Tibial artery (tissue), 4 donors: ENCODE data around the gene SLC38A10.
A peak's percentile ranks its signal among the peaks of the same experiment; 100 is the strongest.

Experiments
- DNase-seq, 2 donors: peaks; one replicate each; pipeline ENCODE4 v3.0.0-alpha.2; 2019
- H3K27ac ChIP-seq, 2 donors: fragments of 200-600 bp; sonication (generic) in 1 of 2; 1 replicate in 1 of 2; 2 replicates in 1 of 2; pipeline ENCODE4 v1.5.1; 2018 to 2019; ENCODE audit warnings: mild to moderate bottlenecking in 1 of 2
- H3K27me3 ChIP-seq, 2 donors: fragments of 200-600 bp; sonication (generic) in 1 of 2; one replicate each; pipeline versions ENCODE4 v1.5.1 to v1.6.0; 2016 to 2019
- H3K36me3 ChIP-seq, 3 donors: fragments of 200-600 bp; sonication (generic) in 2 of 3; one replicate each; pipeline ENCODE4 v1.5.1; 2016 to 2019; ENCODE audit warnings: mild to moderate bottlenecking in 2 of 3
- H3K4me1 ChIP-seq, 4 donors: fragments of 200-600 bp; sonication (generic) in 2 of 4; 1 replicate in 3 of 4; 2 replicates in 1 of 4; pipeline ENCODE4 v1.5.1; 2016 to 2019
- H3K4me3 ChIP-seq, 2 donors: fragments of 200-600 bp; sonication (generic) in 1 of 2; 1 replicate in 1 of 2; 2 replicates in 1 of 2; pipeline ENCODE4 v1.5.1; 2018 to 2019; ENCODE audit warnings: mild to moderate bottlenecking in 2 of 2
- H3K9me3 ChIP-seq, 3 donors: fragments of 200-600 bp; sonication (generic) in 1 of 3; one replicate each; pipeline ENCODE4 v1.5.1; 2016 to 2019
- intact Hi-C: fragments of 100-400 bp; cut with DNase I; formaldehyde crosslinking; loops from one replicate; pipeline ENCODE4 v1.15.0; 2023; ENCODE audit warnings: low total_unique reads
- TF ChIP-seq, protein P1 (sequence below), 2 experiments: fragments of 200-600 bp in 1 of 2; fragments of 450-650 bp in 1 of 2; IDR thresholded peaks; one replicate each; pipeline ENCODE4 v1.5.1; 2017 to 2019; ENCODE audit warnings: antibody characterized with exemption in 2 of 2, mild to moderate bottlenecking in 1 of 2, moderate library complexity in 1 of 2

Gene SLC38A10

DNA sequence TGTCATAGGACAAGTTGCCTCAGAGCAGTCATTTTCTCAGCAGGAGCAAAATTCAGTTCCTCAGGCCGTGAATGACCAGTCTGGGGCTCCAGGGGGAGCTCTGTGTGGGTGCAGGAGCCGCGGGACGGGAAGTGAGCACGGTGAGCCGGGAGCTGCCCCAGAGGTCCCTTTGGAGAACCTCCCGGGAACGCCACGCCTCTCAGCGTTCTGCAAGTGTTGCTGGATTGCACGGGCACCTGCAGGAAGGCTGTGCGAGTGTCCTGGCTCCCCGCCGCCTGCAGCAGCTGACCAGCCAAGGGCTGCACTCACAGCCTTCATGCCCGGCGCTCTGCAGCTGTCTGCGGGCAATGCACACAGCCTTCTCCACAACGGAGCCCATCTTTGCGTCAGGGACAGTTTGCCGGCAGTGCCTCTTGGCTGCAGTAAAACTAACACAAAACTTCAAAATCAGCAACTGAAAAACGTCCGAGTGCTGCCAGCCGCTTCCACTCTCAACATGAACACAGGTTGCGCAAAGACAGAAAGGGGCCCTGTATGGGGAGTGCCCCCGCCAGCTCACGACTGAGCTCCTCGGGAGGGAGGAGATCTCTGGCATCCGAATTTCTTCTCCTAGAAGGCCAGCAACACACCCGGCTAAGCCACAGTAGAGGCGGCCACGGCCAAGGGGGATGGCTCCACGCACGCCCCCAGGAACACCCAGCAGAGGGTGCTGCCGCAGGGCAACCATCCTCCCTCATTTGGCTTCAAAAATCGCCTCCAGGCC is 40.0 kb downstream of the SLC38A10 start:
- H3K27me3 ChIP-seq: no peaks in the 10 kb centered on the region
- TF ChIP-seq, protein P1, sequence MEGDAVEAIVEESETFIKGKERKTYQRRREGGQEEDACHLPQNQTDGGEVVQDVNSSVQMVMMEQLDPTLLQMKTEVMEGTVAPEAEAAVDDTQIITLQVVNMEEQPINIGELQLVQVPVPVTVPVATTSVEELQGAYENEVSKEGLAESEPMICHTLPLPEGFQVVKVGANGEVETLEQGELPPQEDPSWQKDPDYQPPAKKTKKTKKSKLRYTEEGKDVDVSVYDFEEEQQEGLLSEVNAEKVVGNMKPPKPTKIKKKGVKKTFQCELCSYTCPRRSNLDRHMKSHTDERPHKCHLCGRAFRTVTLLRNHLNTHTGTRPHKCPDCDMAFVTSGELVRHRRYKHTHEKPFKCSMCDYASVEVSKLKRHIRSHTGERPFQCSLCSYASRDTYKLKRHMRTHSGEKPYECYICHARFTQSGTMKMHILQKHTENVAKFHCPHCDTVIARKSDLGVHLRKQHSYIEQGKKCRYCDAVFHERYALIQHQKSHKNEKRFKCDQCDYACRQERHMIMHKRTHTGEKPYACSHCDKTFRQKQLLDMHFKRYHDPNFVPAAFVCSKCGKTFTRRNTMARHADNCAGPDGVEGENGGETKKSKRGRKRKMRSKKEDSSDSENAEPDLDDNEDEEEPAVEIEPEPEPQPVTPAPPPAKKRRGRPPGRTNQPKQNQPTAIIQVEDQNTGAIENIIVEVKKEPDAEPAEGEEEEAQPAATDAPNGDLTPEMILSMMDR (IDR thresholded peaks at IDR 0.05): peak; percentile 33 to 58
- H3K27ac ChIP-seq: peak overlapping the region in 1 of 2 donors; percentile 34
- H3K9me3 ChIP-seq: no peaks in the 10 kb centered on the region
- H3K36me3 ChIP-seq: peaks cover 23 to 69% (median 52%) of the 10 kb centered on the region in 3 donors
- no peak overlapping the region for H3K4me3 ChIP-seq
- peaks cover 0 to 16% (median 13%) of the 10 kb centered on the region in 4 donors for H3K4me1 ChIP-seq
- intact Hi-C loops: loop anchor here (5.0 kb wide), 2 partner anchors 227 to 347 kb away; no protein-coding TSS in a partner anchor
- DNase-seq: peak; percentile 80 to 89

DNA sequence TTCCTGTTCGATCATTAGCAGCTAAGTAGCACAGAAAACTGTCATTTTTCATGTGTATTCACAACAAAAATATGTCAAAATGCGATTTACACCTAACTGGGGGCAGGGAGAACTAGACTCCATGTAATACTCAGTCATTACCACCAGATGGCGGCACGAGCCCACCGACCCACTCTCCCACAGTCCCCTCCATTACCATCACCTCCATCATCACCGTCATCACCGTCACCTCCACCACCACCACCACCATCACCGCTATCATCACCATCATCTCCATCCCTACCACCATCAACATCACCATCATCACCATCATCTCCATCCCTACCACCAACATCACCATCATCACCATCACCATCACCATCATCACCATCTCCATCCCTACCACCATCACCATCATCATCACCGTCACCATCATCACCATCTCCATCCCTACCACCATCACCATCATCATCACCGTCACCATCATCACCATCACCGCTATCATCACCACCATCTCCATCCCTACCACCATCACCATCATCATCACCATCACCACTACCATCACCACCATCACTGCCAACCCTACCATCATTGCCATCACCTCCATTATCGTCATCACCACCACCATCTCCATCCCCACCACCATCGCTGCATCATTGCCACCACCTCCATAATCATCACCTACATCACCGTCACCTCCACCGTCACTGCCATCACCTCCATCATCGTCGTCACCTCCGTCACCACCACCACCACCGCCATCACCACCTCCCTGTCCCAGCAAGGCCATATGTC is 41.6 kb downstream of the SLC38A10 start:
- Histone ChIP-seq H3K27ac (no peak overlapping the region), H3K27me3 (no peaks in the 10 kb centered on the region), H3K4me3 (no peak overlapping the region), H3K36me3 (peaks cover 21 to 65% (median 44%) of the 10 kb centered on the region in 3 donors), H3K4me1 (peaks cover 0 to 16% (median 13%) of the 10 kb centered on the region in 4 donors), H3K9me3 (no peaks in the 10 kb centered on the region)
- intact Hi-C loops: loop anchor here (5.0 kb wide), 2 partner anchors 229 to 349 kb away; no protein-coding TSS in a partner anchor
- DNase-seq: no peak
- TF ChIP-seq, protein P1 (IDR thresholded peaks at IDR 0.05): peak; percentile 82 to 92

DNA sequence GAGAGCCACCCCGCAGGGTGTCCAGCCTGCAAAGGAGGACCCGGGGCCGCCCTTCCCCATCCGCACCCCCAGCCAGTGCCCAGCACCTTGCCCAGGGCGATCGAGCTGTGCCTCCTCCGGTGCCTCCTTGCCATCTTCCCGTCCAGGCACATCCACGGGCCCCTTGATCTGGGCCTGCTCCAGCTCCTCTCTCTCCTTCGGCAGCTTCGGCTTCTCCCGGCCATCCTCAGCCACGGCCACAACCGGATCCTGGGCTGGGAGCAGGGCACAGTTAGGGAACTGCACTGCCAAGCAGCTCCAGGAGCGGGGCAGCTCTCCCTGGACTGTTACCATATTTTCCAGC is 42.1 kb downstream of the SLC38A10 start:
- no peak overlapping the region for H3K27ac ChIP-seq
- no peaks in the 10 kb centered on the region for H3K27me3 ChIP-seq
- DNase-seq: no peak
- TF ChIP-seq, protein P1 (IDR thresholded peaks at IDR 0.05): no peak
- peaks cover 0 to 16% (median 13%) of the 10 kb centered on the region in 4 donors for H3K4me1 ChIP-seq
- H3K9me3 ChIP-seq: no peaks in the 10 kb centered on the region
- intact Hi-C loops: loop anchor here (5.0 kb wide), 2 partner anchors 229 to 349 kb away; no protein-coding TSS in a partner anchor
- H3K4me3 ChIP-seq: no peak overlapping the region
- peaks cover 21 to 64% (median 38%) of the 10 kb centered on the region in 3 donors for H3K36me3 ChIP-seq

DNA sequence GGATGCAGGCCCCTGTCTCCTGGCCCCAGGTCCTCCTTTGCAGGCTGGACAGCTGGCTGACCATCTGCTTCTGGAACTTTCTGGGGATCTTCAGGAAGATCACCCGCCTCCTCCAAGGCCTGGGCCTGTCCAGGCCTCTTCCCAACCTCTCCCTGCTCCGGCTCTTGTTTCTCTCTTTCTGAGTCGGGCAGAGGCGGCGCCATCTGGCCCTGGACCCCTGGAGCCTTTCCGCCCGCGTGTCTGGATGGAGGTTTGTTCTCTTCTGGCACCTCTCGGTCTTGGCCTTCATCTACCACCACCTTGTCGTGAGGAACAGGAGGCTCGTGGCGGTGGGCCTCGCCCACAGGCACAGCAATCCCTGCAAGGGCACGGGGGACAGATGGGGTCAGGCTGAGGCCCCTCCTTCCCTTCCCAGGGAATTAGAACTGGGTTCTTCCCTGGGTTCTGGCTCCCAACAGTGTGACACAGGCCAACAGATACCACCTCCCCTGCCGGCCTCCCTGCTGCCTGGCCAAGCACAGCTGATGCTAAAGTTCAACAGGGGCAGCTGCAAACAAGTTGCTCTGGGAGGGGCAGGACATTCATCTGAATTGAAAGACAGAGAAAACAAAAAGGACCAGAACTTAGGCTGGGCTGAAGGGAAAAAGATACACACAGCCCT is 42.7 kb downstream of the SLC38A10 start:
- H3K9me3 ChIP-seq: no peaks in the 10 kb centered on the region
- DNase-seq: no peak
- H3K27me3 ChIP-seq: no peaks in the 10 kb centered on the region
- no peak overlapping the region for H3K4me3 ChIP-seq
- H3K27ac ChIP-seq: no peak overlapping the region
- TF ChIP-seq, protein P1 (IDR thresholded peaks at IDR 0.05): no peak
- intact Hi-C loops: loop anchor here (5.0 kb wide), 2 partner anchors 230 to 350 kb away; no protein-coding TSS in a partner anchor
- peaks cover 0 to 16% (median 13%) of the 10 kb centered on the region in 4 donors for H3K4me1 ChIP-seq
- H3K36me3 ChIP-seq: peaks cover 21 to 59% (median 36%) of the 10 kb centered on the region in 3 donors

DNA sequence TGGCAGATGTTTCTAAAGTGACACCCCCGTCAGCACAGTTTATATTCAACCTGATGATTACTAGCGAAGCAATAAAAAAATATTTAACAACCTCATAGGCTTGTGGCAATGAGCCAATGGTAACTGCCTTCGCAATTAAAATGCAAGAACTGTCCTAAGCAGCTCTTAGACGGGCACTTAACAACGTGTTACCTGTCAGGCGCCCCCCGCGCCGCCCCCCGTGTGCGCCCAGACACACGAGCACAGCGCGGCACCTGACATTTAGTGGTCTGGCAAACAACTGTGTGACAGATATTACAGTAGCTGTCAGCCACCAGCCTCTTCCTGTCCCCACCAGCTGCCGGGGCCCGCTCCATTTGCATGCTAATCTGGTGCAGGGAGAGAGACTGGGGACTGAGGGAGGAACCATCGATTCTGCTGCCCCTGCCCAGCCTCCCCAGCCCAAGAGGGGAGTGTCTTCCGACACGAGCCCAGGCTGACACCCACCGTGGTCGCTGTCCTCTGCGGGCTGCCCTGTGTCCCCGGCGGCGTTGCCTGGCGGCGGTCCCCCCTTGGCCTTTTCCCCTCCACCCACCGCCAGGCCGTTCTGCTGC is 43.3 kb downstream of the SLC38A10 start:
- Histone ChIP-seq H3K27me3 (no peaks in the 10 kb centered on the region), H3K4me1 (peaks cover 0 to 16% (median 13%) of the 10 kb centered on the region in 4 donors), H3K4me3 (no peak overlapping the region), H3K9me3 (no peaks in the 10 kb centered on the region), H3K27ac (no peak overlapping the region), H3K36me3 (peaks cover 21 to 53% (median 42%) of the 10 kb centered on the region in 3 donors)
- no peak for DNase-seq
- intact Hi-C loops: loop anchor here (5.0 kb wide), 2 partner anchors 230 to 350 kb away; no protein-coding TSS in a partner anchor
- TF ChIP-seq, protein P1 (IDR thresholded peaks at IDR 0.05): no peak
